Transverse colon (tissue), 4 donors: ENCODE results near the gene TGFB1.

Experiments
- CTCF ChIP-seq, 5 experiments: fragments of 200-600 bp in 3 of 5; fragments of 450-650 bp in 2 of 5; sonication (generic) in 3 of 5; IDR thresholded peaks; 1 replicate in 2 of 5; 2 replicates in 3 of 5; pipeline ENCODE4 v1.5.1; 2016 to 2017; ENCODE audit warnings: antibody characterized with exemption in 5 of 5, inconsistent platforms in 3 of 5, mild to moderate bottlenecking in 2 of 5, moderate library complexity in 1 of 5
- POLR2AphosphoS5 ChIP-seq, 3 donors: sonication (generic); formaldehyde crosslinking; IDR thresholded peaks; one replicate each; pipeline ENCODE4 v1.6.1; 2016; ENCODE audit warnings: antibody characterized with exemption in 3 of 3

GRCh38 chr19:41325947-41326706 lies 27.6 kb downstream of the TGFB1 start:
- TF ChIP-seq CTCF (IDR thresholded peaks at IDR 0.05) (no peak), POLR2AphosphoS5 (IDR thresholded peaks at IDR 0.05) (peak in 2 of 3 donors; percentile 0 to 21)
